Neuronal stem cell (in vitro differentiated cells): ENCODE results near the gene XPO6.

ENCODE experiments used
- DNase-seq: peaks from one replicate; pipeline ENCODE4 v3.0.0-alpha.2; 2013; ENCODE audit warnings: low spot score
- H2AFZ ChIP-seq: one replicate; pipeline ENCODE4 v1.6.1; 2013; ENCODE audit warnings: mild to moderate bottlenecking, low read length, inconsistent platforms
- H2AK5ac ChIP-seq: 2 replicates; pipeline ENCODE4 v1.6.1; 2013; ENCODE audit warnings: low read depth, mild to moderate bottlenecking, inconsistent platforms, low read length, moderate library complexity, mixed read lengths
- H2BK120ac ChIP-seq: 2 replicates; pipeline ENCODE4 v1.6.1; 2013; ENCODE audit warnings: low read depth, mild to moderate bottlenecking, inconsistent platforms, low read length, moderate library complexity, mixed read lengths
- H2BK12ac ChIP-seq: one replicate; pipeline ENCODE4 v1.6.1; 2013; ENCODE audit warnings: low read length, inconsistent platforms
- H2BK15ac ChIP-seq: 2 replicates; pipeline ENCODE4 v1.6.1; 2013; ENCODE audit warnings: mild to moderate bottlenecking, low read length, inconsistent platforms, mixed read lengths
- H2BK5ac ChIP-seq: one replicate; pipeline ENCODE4 v1.6.1; 2013; ENCODE audit warnings: inconsistent platforms, mild to moderate bottlenecking, low read length, moderate library complexity
- H3K14ac ChIP-seq: one replicate; pipeline ENCODE4 v1.6.1; 2013; ENCODE audit warnings: low read length, inconsistent platforms
- H3K18ac ChIP-seq: 2 replicates; pipeline ENCODE4 v1.6.1; 2013; ENCODE audit warnings: low read length, inconsistent platforms
- H3K23ac ChIP-seq: 2 replicates; pipeline ENCODE4 v1.6.1; 2013; ENCODE audit warnings: low read depth, mild to moderate bottlenecking, mixed read lengths, low read length, inconsistent platforms; ENCODE audit not compliant: poor library complexity
- H3K27ac ChIP-seq: replicated peaks from 3 replicates; pipeline ENCODE4 v1.5.1; 2013; ENCODE audit warnings: low read length, inconsistent platforms
- H3K27me3 ChIP-seq, 3 experiments: 2 replicates each; pipeline ENCODE4 v1.6.1; 2013; ENCODE audit warnings: low read length in 3 of 3, mild to moderate bottlenecking in 2 of 3, inconsistent platforms in 1 of 3, low read depth in 1 of 3, mixed read lengths in 1 of 3, moderate library complexity in 1 of 3; ENCODE audit not compliant: control insufficient read depth in 3 of 3, insufficient read depth in 3 of 3
- H3K36me3 ChIP-seq, 2 donors: replicated peaks in 1 of 2; 2 replicates each; pipeline ENCODE4 v1.6.1; 2013; ENCODE audit warnings: low read length in 2 of 2; ENCODE audit not compliant: control insufficient read depth in 2 of 2, insufficient read depth in 2 of 2
- H3K4ac ChIP-seq: 2 replicates; pipeline ENCODE4 v1.6.1; 2013; ENCODE audit warnings: inconsistent platforms, mild to moderate bottlenecking, low read length, moderate library complexity
- H3K4me1 ChIP-seq, 2 donors: 1 replicate in 1 of 2; 2 replicates in 1 of 2; pipeline ENCODE4 v1.6.1; 2013; ENCODE audit warnings: low read length in 2 of 2, low read depth in 1 of 2; ENCODE audit not compliant: control insufficient read depth in 2 of 2, insufficient read depth in 1 of 2
- H3K4me2 ChIP-seq: one replicate; pipeline ENCODE4 v1.6.1; 2013; ENCODE audit warnings: mild to moderate bottlenecking, low read length, inconsistent platforms; ENCODE audit not compliant: insufficient read depth, poor library complexity, severe bottlenecking
- H3K4me3 ChIP-seq, 2 donors: 2 replicates each; pipeline ENCODE4 v1.5.1; 2013; ENCODE audit warnings: low read length in 2 of 2, mild to moderate bottlenecking in 2 of 2, inconsistent platforms in 1 of 2, moderate library complexity in 1 of 2
- H3K79me1 ChIP-seq: one replicate; pipeline ENCODE4 v1.6.1; 2013; ENCODE audit warnings: low read depth, mild to moderate bottlenecking, inconsistent platforms, low read length, moderate library complexity
- H3K9ac ChIP-seq: one replicate; pipeline ENCODE4 v1.6.1; 2013; ENCODE audit warnings: mild to moderate bottlenecking, low read depth, low read length, inconsistent platforms; ENCODE audit not compliant: poor library complexity
- H3K9me3 ChIP-seq, 2 donors: replicated peaks in 1 of 2; 2 replicates each; pipeline versions ENCODE3 to v1.6.1; 2013; ENCODE audit warnings: low read length in 2 of 2, mild to moderate bottlenecking in 2 of 2, inconsistent platforms in 1 of 2, low read depth in 1 of 2, mixed read lengths in 1 of 2, moderate library complexity in 1 of 2; ENCODE audit not compliant: control insufficient read depth in 2 of 2, insufficient read depth in 1 of 2
- H4K8ac ChIP-seq: one replicate; pipeline ENCODE4 v1.6.1; 2013; ENCODE audit warnings: low read depth, mild to moderate bottlenecking, inconsistent platforms, low read length, moderate library complexity
- H4K91ac ChIP-seq: one replicate; pipeline ENCODE4 v1.6.1; 2013; ENCODE audit warnings: low read length, low read depth, mild to moderate bottlenecking, inconsistent platforms; ENCODE audit not compliant: poor library complexity
- WGBS, 2 donors: extraction: QIAGEN DNeasy Blood & Tissue Kit; methylation state at CpG; one replicate each; pipeline ENCODE4 v1.1.7; 2013; ENCODE audit warnings: missing lambda C conversion rate in 2 of 2, mixed read lengths in 1 of 2; ENCODE audit not compliant: insufficient read length in 2 of 2, insufficient replicate concordance in 1 of 2; ENCODE audit errors: extremely low coverage in 2 of 2; 5-methylcytosine and 5-hydroxymethylcytosine counted together

Gene XPO6

GRCh38 chr16:28161626-28162025 lies 50.1 kb downstream of the XPO6 start:
- no peak overlapping the region for H2BK12ac ChIP-seq
- H2AK5ac ChIP-seq = no peak overlapping the region
- no peak overlapping the region for H3K4ac ChIP-seq
- DNase-seq = no peak
- H3K9ac ChIP-seq = no peak overlapping the region
- no peaks in the 10 kb centered on the region for H3K27me3 ChIP-seq
- no peak overlapping the region for H3K18ac ChIP-seq
- H3K9me3 ChIP-seq = no peaks in the 10 kb centered on the region
- no peak overlapping the region for H3K4me2 ChIP-seq
- no peak overlapping the region for H4K91ac ChIP-seq
- H3K36me3 ChIP-seq = peaks cover 9 to 79% of the 10 kb centered on the region in 2 donors
- H3K4me1 ChIP-seq = no peaks in the 10 kb centered on the region
- no peak overlapping the region for H2AFZ ChIP-seq
- no peak overlapping the region for H3K14ac ChIP-seq
- no peaks in the 10 kb centered on the region for H3K79me1 ChIP-seq
- H3K23ac ChIP-seq = no peak overlapping the region
- H3K4me3 ChIP-seq = no peak overlapping the region
- H2BK5ac ChIP-seq = no peak overlapping the region
- H2BK15ac ChIP-seq = no peak overlapping the region
- H2BK120ac ChIP-seq = no peak overlapping the region
- H4K8ac ChIP-seq = no peak overlapping the region
- H3K27ac ChIP-seq = no peak overlapping the region

GRCh38 chr16:28158136-28158535 lies 53.6 kb downstream of the XPO6 start:
- Histone ChIP-seq H3K9ac (no peak overlapping the region), H3K36me3 (peaks cover 12 to 78% of the 10 kb centered on the region in 2 donors), H2BK12ac (no peak overlapping the region)

GRCh38 chr16:28156056-28156680 lies 55.6 kb downstream of the XPO6 start:
- no peak overlapping the region for H2AFZ ChIP-seq
- H3K23ac ChIP-seq = no peak overlapping the region
- H2BK5ac ChIP-seq = no peak overlapping the region
- H4K91ac ChIP-seq = no peak overlapping the region
- H2BK12ac ChIP-seq = no peak overlapping the region
- H3K18ac ChIP-seq = no peak overlapping the region
- no peaks in the 10 kb centered on the region for H3K4me1 ChIP-seq
- H3K4me2 ChIP-seq = no peak overlapping the region
- H3K36me3 ChIP-seq = peaks cover 18 to 80% of the 10 kb centered on the region in 2 donors
- no peaks in the 10 kb centered on the region for H3K9me3 ChIP-seq
- no peak overlapping the region for H2BK15ac ChIP-seq
- H3K27me3 ChIP-seq = no peaks in the 10 kb centered on the region
- H3K4me3 ChIP-seq = no peak overlapping the region
- no peak for DNase-seq
- no peaks in the 10 kb centered on the region for H3K79me1 ChIP-seq
- WGBS, 2 donors = no CpG with 5 or more reads among the region's 10 CpGs
- no peak overlapping the region for H3K27ac ChIP-seq
- no peak overlapping the region for H3K9ac ChIP-seq
- H3K14ac ChIP-seq = no peak overlapping the region
- no peak overlapping the region for H2BK120ac ChIP-seq
- no peak overlapping the region for H2AK5ac ChIP-seq
- H4K8ac ChIP-seq = no peak overlapping the region
- no peak overlapping the region for H3K4ac ChIP-seq

More at GRCh38 chr16:28158136-28158535, 53.6 kb downstream of the XPO6 start:
- no peak overlapping the region for H2AK5ac ChIP-seq
- H2BK5ac ChIP-seq = no peak overlapping the region
- DNase-seq = no peak
- no peaks in the 10 kb centered on the region for H3K79me1 ChIP-seq
- no peak overlapping the region for H3K14ac ChIP-seq
- H3K27ac ChIP-seq = no peak overlapping the region
- H2BK15ac ChIP-seq = no peak overlapping the region
- no peak overlapping the region for H4K91ac ChIP-seq
- no peak overlapping the region for H3K4me3 ChIP-seq
- H3K4ac ChIP-seq = no peak overlapping the region
- H3K4me1 ChIP-seq = no peaks in the 10 kb centered on the region
- no peak overlapping the region for H3K18ac ChIP-seq
- no peak overlapping the region for H2BK120ac ChIP-seq
- H4K8ac ChIP-seq = no peak overlapping the region
- H3K9me3 ChIP-seq = no peaks in the 10 kb centered on the region
- H3K23ac ChIP-seq = no peak overlapping the region
- no peak overlapping the region for H2AFZ ChIP-seq
- no peak overlapping the region for H3K4me2 ChIP-seq
- no peaks in the 10 kb centered on the region for H3K27me3 ChIP-seq
- no CpG with 5 or more reads among the region's 1 CpG for WGBS, 2 donors

- Histone ChIP-seq H3K23ac (no peak overlapping the region), H2BK5ac (no peak overlapping the region), H4K91ac (no peak overlapping the region), H3K4ac (no peak overlapping the region), H3K14ac (no peak overlapping the region), H3K4me3 (no peak overlapping the region), H2BK12ac (no peak overlapping the region), H2BK120ac (no peak overlapping the region), H3K36me3 (peaks cover 21 to 85% of the 10 kb centered on the region in 2 donors), H3K79me1 (no peaks in the 10 kb centered on the region), H3K4me1 (no peaks in the 10 kb centered on the region), H2BK15ac (no peak overlapping the region), H3K4me2 (no peak overlapping the region), H2AFZ (no peak overlapping the region), H3K18ac (no peak overlapping the region), H3K9me3 (no peaks in the 10 kb centered on the region), H3K27me3 (no peaks in the 10 kb centered on the region), H4K8ac (no peak overlapping the region), H2AK5ac (no peak overlapping the region), H3K27ac (no peak overlapping the region), H3K9ac (no peak overlapping the region)
- WGBS, 2 donors = no CpG with 5 or more reads among the region's 3 CpGs
- no peak for DNase-seq
Observed at GRCh38 chr16:28155293-28155692, 56.5 kb downstream of the XPO6 start.
